ENCODE data around the gene NPDC1.
"Not testable (repeated sequence)": the region's sequence is repeated elsewhere in the genome, so short reads cannot be mapped to it uniquely, and the experiment has no call there.

NPDC1 gene

GRCh38 chr9:137011907-137012675 lies 33.9 kb downstream of the NPDC1 start:
- DNase-seq (ENCODE audit: low read depth, low spot score) = no peak

GRCh38 chr9:137011156-137011555 lies 34.8 kb downstream of the NPDC1 start:
- DNase-seq (ENCODE audit: low read depth, low spot score) = no peak

GRCh38 chr9:137009938-137010732 lies 35.8 kb downstream of the NPDC1 start:
- DNase-seq (ENCODE audit: low read depth, low spot score) = no peak

GRCh38 chr9:137009217-137009616 lies 36.8 kb downstream of the NPDC1 start:
- no peak for DNase-seq (ENCODE audit: low read depth, low spot score)

- no peak for DNase-seq (ENCODE audit: low read depth, low spot score)
Measured at GRCh38 chr9:137008312-137008711, 37.7 kb downstream of the NPDC1 start.

- no peak for DNase-seq (ENCODE audit: low read depth, low spot score)
Measured at GRCh38 chr9:137007816-137008270, 38.1 kb downstream of the NPDC1 start.

- no peak for DNase-seq (ENCODE audit: low read depth, low spot score)
Measured at GRCh38 chr9:137007108-137007815, 38.7 kb downstream of the NPDC1 start.

GRCh38 chr9:137006116-137007003 lies 39.6 kb downstream of the NPDC1 start:
- DNase-seq (ENCODE audit: low read depth, low spot score) = no peak

- not testable (repeated sequence) for DNase-seq (ENCODE audit: low read depth, low spot score)
Measured at GRCh38 chr9:137004285-137004684, 41.7 kb downstream of the NPDC1 start.

GRCh38 chr9:137002646-137003041 lies 43.3 kb downstream of the NPDC1 start:
- DNase-seq (ENCODE audit: low read depth, low spot score) = no peak

GRCh38 chr9:137001857-137002645 lies 43.9 kb downstream of the NPDC1 start:
- DNase-seq (ENCODE audit: low read depth, low spot score) = no peak

- DNase-seq (ENCODE audit: low read depth, low spot score) = no peak
Measured at GRCh38 chr9:137000177-137000930, 45.6 kb downstream of the NPDC1 start.

GRCh38 chr9:136997830-136998234 lies 48.1 kb downstream of the NPDC1 start:
- DNase-seq (ENCODE audit: low read depth, low spot score) = no peak

- DNase-seq (ENCODE audit: low read depth, low spot score) = no peak
Measured at GRCh38 chr9:136997371-136997770, 48.6 kb downstream of the NPDC1 start.

GRCh38 chr9:136996361-136997292 lies 49.4 kb downstream of the NPDC1 start, which contains the start of gene CLIC3:
TSS of gene CLIC3 (minus strand) at chr9:136996568. CDS start at chr9:136996543, 25 bp downstream.
- no peak for DNase-seq (ENCODE audit: low read depth, low spot score)

- no peak for DNase-seq (ENCODE audit: low read depth, low spot score)
Measured at GRCh38 chr9:136995772-136996311, 50.1 kb downstream of the NPDC1 start.

GRCh38 chr9:136995362-136995761 lies 50.6 kb downstream of the NPDC1 start:
- DNase-seq (ENCODE audit: low read depth, low spot score) = no peak

GRCh38 chr9:136994888-136995230 lies 51.1 kb downstream of the NPDC1 start:
- DNase-seq (ENCODE audit: low read depth, low spot score) = no peak

Measured in activated naive CD8-positive, alpha-beta T cell treated with anti-CD3 and anti-CD28 coated beads, Interleukin-2, amount 50 U/mL, for 16 hours (primary cell).